ENCODE data around the gene NLN. TPM values are rescaled to one million over a fixed set of nuclear protein-coding genes. Genes with fewer than 3 reads are reported as not detected.

Gene NLN
- total and polyA plus RNA-seq, 2 of the 4 experiments (the other 2 are of a cell fraction) = 19.1 to 37.1 TPM

Other genes with a start within 250 kb of the NLN start
- 160 and 173 TPM in 2 replicates for gene ADAMTS6, start 240.3 kb upstream of the NLN start, total RNA-seq (2012; rRNA removed)
- gene ADAMTS6, start 240.3 kb upstream of the NLN start, polyA plus RNA-seq (2012; rRNA removed) = 21.0 and 23.9 TPM in 2 replicates
- gene CENPK, start 159.0 kb upstream of the NLN start, total RNA-seq (2012; rRNA removed) = 5.6 and 13.6 TPM in 2 replicates
- gene CENPK, start 159.0 kb upstream of the NLN start, polyA plus RNA-seq (2012; rRNA removed) = 6.6 and 9.4 TPM in 2 replicates
- 17.9 and 30.8 TPM in 2 replicates for gene PPWD1, start 158.9 kb upstream of the NLN start, total RNA-seq (2012; rRNA removed)
- gene PPWD1, start 158.9 kb upstream of the NLN start, polyA plus RNA-seq (2012; rRNA removed) = 8.4 and 12.5 TPM in 2 replicates
- 28.9 and 33.1 TPM in 2 replicates for gene TRIM23, start 97.9 kb upstream of the NLN start, total RNA-seq (2012; rRNA removed)
- gene TRIM23, start 97.9 kb upstream of the NLN start, polyA plus RNA-seq (2012; rRNA removed) = 3.7 and 4.1 TPM in 2 replicates
- 2.5 and 3.9 TPM in 2 replicates for gene SHLD3, start 97.2 kb upstream of the NLN start, total RNA-seq (2012; rRNA removed)
- 1.6 and 1.7 TPM in 2 replicates for gene SHLD3, start 97.2 kb upstream of the NLN start, polyA plus RNA-seq (2012; rRNA removed)
- gene TRAPPC13, start 97.2 kb upstream of the NLN start, total RNA-seq (2012; rRNA removed) = 17.2 and 26.7 TPM in 2 replicates
- 9.6 and 10.1 TPM in 2 replicates for gene TRAPPC13, start 97.2 kb upstream of the NLN start, polyA plus RNA-seq (2012; rRNA removed)
- gene SGTB, start 96 bp upstream of the NLN start, total RNA-seq (2012; rRNA removed) = 15.1 and 25.6 TPM in 2 replicates
- 5.9 and 7.5 TPM in 2 replicates for gene SGTB, start 96 bp upstream of the NLN start, polyA plus RNA-seq (2012; rRNA removed)
- gene ERBIN, start 204.4 kb downstream of the NLN start, total RNA-seq (2012; rRNA removed) = 70.1 and 107 TPM in 2 replicates
- 23.5 and 25.8 TPM in 2 replicates for gene ERBIN, start 204.4 kb downstream of the NLN start, polyA plus RNA-seq (2012; rRNA removed)